Endothelial cell of umbilical vein (primary cell): ENCODE data around the gene ADAMTSL3.

Experiments used
- POLR2A ChIP-seq: IDR thresholded peaks from 2 replicates; pipeline ENCODE4 v1.6.1; 2012; ENCODE audit warnings: low read depth, mild to moderate bottlenecking, control low read depth, low read length
- TF ChIP-seq, protein P1 (sequence below), 2 donors: IDR thresholded peaks; 1 replicate in 1 of 2; 2 replicates in 1 of 2; pipeline ENCODE4 v1.5.1; 2011; ENCODE audit warnings: low read length in 2 of 2, mild to moderate bottlenecking in 2 of 2, moderate library complexity in 2 of 2, control low read depth in 1 of 2, inconsistent platforms in 1 of 2, low read depth in 1 of 2; ENCODE audit not compliant: insufficient read depth in 1 of 2; ENCODE audit errors: extremely low read depth in 1 of 2

DNA sequence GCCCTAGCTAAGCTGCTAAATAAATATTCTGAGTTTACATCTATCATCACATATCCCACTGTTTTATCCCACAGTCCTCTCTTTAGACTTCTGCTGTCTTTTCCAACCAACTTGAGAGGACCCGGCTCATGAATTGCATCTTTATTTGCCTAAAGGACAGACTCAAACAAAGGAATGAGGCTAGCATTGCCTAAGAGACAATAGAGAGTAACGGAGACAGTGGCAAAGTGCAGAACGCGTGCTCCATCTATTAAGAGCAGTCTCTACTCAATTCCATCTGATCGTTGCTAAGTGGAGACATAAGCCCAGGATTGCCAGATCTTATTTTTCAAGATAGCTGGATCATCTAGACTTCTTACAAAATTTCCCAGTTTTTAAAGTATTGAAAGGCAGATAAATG, 2.3 kb downstream of the ADAMTSL3 start:
- TF ChIP-seq POLR2A: no peak
- TF ChIP-seq, protein P1, sequence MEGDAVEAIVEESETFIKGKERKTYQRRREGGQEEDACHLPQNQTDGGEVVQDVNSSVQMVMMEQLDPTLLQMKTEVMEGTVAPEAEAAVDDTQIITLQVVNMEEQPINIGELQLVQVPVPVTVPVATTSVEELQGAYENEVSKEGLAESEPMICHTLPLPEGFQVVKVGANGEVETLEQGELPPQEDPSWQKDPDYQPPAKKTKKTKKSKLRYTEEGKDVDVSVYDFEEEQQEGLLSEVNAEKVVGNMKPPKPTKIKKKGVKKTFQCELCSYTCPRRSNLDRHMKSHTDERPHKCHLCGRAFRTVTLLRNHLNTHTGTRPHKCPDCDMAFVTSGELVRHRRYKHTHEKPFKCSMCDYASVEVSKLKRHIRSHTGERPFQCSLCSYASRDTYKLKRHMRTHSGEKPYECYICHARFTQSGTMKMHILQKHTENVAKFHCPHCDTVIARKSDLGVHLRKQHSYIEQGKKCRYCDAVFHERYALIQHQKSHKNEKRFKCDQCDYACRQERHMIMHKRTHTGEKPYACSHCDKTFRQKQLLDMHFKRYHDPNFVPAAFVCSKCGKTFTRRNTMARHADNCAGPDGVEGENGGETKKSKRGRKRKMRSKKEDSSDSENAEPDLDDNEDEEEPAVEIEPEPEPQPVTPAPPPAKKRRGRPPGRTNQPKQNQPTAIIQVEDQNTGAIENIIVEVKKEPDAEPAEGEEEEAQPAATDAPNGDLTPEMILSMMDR (IDR thresholded peaks at IDR 0.05; ENCODE audit: extremely low read depth in 1 of 2, insufficient read depth in 1 of 2, low read depth in 1 of 2, low read length in 2 of 2): no peak
